Kidney tubule cell (primary cell): ENCODE measurements around the gene COX6B2.
"Not testable (repeated sequence)": the region's sequence is repeated elsewhere in the genome, so short reads cannot be mapped to it uniquely, and the experiment has no call there.

ENCODE experiments used
- DNase-seq: peaks from one replicate; pipeline ENCODE4 v3.0.0-alpha.2; 2018; ENCODE audit warnings: low spot score

Gene COX6B2

DNA sequence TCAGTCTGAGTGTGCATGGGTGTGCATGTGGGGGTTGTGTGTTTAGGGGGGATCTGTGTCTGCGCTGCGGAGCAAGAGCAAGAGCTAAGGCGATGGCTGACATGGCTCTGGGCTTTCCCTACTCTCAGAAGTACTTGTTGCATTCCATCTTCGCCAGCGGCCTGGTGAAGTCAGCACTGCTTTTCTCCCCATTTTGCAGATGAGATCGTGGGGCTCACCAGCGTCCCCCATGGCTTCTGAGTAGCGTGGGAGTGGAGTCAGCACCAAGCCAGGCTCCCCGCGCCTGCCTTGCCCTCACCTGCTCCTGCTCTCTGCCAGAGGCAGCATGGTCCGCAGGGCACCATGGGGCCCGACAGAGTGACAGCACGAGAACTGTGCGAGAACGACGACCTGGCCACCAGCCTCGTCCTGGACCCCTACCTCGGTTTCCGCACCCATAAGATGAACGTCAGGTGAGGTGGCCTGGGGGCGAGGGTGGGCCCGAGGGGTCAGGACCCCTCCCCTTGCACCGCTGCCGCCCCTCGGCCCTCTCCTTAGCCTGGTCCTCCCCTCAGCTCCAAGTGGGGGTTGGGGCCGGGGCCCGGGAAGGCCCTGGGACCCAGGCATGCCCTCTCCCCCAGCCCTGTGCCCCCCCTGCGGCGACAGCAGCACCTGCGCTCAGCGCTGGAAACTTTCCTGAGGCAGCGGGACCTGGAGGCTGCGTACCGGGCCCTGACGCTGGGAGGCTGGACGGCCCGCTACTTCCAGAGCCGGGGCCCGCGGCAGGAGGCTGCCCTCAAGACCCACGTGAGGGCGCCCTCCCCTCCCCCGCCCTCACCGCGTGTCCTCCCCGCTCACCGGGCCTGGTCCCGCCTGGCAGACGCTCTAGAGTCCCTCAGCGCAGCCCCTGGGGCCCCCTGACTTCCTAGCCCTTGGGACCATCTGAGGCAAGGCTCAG lies 12.7 kb downstream of the COX6B2 start:
- DNase-seq: no peak

DNA sequence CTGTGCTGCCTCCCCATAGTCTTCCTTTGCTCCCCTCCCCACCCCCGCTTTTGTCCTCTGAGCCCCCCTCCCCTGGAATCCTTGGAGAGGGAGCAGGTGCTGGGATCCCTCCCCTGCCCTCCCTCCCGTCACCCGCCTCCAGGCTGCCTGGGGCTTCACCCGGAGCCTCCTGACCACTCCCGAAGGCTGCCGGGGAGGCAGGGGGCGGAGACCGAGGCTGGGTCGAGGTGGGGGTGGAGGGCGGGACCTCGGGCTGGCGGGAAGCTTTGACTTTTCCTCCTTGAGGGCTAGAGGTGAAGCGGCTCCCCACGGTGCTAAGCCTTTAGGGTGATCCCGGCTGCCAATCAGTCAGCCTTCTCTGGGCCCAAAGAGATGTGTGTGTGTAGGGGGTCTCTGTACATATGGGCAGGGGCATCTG lies 13.3 kb downstream of the COX6B2 start:
- DNase-seq: peak; percentile 76

DNA sequence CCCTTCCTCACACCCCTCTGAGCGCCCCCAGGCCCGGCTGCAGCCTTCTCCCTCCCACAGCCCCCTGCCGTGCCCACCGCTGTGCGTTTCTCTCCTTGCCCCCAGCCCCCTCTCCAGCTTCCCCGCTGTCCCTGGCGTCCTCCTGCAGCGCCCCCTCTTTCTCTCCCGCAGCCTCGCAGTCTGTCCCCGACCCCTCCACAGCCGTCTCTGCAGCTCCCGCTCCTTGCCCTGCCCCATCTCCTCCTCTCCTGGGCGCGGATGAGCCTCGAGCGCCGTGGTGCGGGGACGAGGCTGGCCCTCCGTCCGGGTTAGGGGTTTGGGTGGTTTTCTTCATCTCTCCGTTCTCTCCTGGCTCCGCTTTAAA lies 13.8 kb downstream of the COX6B2 start:
- no peak for DNase-seq

DNA sequence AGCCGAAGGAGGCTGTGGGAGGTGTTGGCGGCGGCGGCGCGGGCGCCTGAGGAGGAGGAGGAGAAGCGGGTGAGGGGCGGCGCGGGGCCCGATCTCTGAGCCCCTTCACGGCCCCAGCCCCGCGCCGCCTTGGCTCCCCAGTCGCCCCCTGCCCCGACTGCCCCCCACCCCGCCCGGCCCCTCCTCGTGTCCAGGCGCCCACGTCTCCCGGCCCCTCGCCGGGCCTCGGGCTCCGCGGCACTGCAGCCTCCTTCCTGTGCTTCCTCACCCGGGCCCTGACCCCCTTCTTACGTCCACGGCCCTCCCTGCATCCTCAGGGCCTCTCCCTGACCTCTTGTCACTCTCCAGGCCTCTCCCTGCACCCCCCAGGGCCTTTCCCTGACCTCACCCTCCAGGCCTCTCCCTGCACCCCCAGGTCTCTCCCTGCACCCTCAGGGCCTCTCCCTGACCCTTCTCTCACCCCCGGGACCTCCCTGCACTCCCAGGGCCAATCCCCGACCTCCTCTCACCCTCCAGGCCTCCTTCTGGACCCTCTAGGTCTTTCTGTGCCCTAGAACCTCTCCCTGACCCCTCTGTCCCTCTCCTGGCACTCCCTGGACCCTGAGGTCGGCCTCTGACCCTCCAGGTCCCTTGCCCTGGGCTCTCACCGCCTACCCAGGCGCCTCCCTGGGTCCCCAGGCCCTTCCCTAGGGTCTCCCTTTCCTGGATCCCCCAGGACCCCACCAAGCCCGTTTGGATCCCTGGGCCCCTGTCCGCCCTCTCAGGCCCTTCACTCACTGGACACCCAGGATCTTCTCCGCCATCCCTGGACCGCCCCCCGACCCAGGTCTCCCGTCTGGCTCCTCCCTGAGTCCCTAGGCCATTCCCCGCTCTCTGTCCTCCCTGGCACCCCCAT lies 14.4 kb downstream of the COX6B2 start:
- DNase-seq: no peak

DNA sequence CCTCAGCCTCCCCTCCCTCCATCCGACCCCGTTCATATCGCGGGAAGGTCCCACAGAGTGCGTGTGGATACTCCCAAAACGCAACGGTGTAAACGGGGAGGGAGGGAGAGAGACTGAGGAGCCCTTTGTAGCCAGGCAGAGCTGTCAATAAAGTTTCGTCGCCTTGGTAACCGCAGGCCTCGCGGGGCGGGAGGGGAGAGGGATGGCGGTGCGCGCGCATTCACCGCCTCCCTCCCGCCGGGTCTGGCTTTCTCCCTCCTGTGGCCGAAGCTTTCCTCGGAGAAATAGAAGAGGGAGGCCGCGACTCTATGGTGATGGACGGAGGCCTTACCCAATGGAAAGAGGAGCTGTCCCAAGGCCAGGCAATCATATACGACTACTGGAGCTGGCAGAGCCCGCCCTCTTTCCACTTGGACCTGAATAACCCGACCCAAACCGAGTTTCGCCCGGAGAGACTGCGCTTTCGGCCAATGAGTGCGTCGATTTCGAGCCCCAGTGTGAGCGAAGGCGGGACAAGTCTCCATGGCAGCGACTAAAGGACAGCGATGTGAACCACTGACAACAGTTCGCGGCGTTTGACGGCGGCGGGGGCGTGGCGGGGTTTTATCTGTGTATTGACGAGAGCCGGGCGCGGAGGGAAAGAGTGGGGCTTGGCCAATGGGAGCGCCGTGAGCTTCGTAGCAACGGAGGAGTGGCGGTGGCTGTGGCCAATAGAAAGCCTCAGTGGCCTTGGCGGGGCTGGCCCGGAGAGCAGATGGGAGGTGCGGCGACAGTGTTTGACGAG lies 15.2 kb downstream of the COX6B2 start, which contains the start of gene KMT5C:
Gene KMT5C (plus strand): TSS at position 772 of the 784 bp plus-strand sequence. CDS start 2,061 bp downstream, outside the sequence.
- DNase-seq: peak; percentile 100

DNA sequence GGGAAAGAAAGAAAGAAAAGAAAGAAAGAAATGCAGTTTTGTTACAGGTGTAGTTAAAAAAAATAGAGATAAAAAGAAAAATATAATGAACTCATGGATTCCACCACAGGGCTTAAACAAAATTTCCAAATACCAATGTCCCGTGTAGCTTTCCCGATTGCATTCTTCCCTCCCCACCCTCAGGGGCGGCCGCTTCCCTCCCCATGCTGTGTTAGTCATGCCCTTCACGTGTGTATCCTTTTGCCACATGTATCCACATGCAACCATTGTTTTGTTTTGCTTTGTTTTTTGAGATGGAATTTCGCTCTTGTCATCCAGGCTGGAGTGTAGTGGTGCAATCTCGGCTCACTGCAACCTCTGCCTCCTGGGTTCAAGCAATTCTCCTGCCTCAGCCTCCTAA lies 18.4 kb downstream of the COX6B2 start:
- DNase-seq: no peak

DNA sequence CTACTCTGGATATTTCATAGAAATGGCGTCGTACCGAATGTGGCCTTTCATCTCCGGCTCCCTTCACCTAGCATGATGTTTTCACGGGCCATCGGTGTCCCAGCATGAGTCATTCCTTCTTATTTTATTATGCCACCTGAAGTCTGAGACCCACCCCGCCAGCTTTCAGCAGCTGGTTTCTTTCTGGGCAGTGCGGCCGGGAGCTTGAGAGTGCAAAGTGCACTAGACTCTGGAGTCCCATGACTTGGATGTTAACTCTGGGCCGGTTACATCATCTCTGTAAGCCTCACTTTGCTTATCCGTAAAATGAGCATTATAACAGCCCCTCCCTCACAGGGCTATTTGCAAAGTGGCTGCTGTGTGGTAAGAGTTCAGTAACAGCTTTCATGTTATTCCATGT lies 20.6 kb downstream of the COX6B2 start:
- DNase-seq: peak; percentile 55

DNA sequence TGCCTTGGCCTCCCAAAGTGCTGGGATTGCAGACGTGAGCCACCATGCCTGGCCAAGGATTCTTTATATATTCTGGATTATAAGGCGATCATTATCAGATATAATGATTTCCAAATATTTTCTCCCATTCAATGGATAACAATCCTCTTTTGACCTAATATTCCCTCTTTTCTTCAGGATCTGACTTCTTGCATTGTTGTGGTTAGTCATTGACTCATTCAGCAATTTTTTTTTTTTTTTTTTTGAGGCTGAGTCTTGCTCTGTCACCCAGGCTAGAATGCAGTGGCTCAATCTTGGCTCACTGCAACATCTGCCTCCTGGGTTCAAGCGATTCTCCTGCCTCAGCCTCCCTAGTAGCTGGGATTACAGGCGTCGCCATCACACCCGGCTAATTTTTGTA lies 24.7 kb downstream of the COX6B2 start:
- DNase-seq: peak; percentile 54

DNA sequence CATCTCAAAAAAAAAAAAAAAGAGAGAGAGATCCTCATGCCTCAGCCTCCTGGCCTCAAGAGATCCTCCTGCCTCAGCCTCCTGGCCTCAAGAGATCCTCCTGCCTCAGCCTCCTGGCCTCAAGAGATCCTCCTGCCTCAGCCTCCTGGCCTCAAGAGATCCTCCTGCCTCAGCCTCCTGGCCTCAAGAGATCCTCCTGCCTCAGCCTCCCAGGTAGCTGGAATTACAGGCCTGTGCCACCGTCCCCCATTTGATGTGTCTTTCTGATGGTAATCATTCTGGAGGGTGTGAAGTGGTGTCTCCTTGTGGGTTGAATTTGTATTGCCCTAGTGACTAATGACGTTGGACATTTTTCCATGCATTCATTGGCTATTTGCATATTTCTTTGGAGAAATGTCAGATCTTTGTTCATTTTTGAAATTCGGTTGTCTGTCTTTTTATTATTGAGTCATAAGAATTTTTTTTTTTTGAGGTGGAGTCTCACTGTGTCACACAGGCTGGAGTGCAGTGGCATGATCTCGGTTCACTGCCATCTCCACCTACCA lies 25.7 kb downstream of the COX6B2 start:
- not testable (repeated sequence) for DNase-seq

DNA sequence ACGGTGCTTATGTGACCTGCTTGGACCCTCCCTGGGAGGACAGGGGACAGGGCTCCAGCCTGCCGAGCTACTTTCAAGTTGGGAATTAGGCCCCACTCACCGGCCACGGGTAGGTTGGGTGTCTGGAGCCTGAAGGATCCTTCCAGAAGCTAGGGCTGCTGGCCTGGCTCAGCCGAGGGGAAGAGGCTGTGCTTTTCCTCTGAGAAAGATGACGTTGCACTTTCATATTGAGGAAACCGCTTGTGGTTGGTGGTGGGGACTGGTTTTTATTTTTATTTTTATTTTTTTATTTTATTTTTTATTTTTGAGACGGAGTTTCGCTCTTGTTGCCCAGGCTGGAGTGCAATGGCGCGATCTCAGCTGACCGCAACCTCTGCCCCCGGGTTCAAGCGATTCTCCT lies 29.3 kb downstream of the COX6B2 start, which contains the start of gene TMEM150B:
Gene TMEM150B (minus strand): TSS at position 170 of the 400 bp plus-strand sequence. CDS start 4,305 bp downstream, outside the sequence.
- no peak for DNase-seq

DNA sequence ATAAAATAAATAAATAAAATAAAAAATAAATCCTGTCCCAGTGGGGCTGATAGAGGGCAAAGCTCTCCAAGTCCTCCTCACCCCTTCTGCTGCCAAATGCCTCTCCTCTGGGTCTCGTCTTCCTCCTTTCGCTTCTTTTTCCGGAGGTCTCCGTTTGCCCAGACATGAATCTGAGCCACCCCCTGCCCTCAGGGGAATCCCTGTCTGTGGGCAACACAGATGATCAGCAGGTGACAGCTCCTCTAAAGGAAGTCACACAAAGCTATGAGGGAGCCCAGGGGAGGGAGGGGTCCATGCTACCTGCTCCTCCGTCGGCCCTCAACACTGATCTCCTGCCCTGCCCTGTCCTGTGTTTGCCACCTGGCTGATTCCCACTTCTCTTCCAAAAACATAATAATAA lies 29.9 kb downstream of the COX6B2 start:
- no peak for DNase-seq

DNA sequence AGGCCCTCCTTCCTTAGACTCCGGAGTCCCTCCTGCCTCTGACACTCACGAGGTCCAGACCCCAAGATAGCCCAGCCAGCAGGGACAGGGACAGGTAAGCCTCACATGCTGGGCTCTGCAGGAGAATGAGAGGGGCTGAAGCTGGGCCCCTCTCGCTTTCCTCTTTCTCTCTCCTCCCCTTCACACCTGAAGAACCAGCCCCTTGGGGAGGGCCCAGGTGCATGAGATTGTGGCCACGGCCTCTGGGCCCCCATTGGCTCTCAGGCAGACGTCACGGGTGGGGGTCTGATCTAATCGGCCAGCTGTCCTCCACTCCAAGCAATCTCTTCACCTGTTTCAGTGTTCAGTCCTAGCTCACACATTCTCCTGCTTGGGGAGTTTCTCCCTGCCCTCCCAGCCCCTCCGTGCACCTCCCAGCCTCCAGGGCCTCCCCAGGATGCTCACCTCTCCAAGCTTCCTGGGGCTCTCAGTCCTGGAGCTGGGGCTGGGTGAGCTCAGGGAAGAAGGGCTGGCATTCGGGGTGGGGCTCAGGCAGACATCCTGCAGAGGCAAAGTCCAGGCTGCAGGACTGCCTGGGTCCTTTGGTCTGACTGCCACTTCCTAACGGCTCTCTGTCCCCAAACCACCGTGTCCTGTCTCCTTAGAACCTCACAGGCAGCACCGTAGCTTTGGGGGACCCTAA lies 32.2 kb downstream of the COX6B2 start:
- DNase-seq: no peak

DNA sequence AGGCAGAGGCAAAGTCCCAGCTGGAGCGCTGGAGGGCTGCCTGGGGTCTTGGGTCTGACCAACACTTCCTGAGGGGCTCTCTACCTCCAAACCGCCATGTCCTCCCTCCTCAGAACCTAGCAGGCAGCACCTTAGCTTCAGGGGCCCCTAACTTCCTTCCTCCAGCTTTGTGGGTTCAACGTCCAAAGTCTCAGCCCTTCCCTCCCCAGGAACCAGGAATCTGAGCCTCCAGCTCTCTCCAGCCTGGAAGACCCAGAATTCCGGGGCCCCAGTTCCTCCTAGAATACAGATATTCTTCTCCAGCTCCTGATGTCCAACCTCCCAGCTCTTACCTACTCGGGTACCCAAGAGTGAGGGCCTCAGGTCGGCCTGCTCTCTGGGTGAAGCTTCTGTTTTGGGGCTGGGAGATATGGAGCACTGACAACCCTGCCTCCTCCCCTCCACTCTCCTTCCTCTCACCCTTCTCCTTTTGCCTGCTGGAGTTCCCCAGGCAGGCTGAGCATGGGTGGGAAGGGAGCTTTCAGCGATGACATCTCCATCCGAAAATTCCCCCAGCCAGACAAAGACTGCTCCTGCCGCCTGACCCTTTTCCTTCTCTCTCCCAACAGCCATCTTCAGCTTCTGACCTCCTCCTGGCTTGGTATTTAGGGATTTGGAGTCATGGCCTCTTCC lies 32.9 kb downstream of the COX6B2 start:
- DNase-seq: no peak

DNA sequence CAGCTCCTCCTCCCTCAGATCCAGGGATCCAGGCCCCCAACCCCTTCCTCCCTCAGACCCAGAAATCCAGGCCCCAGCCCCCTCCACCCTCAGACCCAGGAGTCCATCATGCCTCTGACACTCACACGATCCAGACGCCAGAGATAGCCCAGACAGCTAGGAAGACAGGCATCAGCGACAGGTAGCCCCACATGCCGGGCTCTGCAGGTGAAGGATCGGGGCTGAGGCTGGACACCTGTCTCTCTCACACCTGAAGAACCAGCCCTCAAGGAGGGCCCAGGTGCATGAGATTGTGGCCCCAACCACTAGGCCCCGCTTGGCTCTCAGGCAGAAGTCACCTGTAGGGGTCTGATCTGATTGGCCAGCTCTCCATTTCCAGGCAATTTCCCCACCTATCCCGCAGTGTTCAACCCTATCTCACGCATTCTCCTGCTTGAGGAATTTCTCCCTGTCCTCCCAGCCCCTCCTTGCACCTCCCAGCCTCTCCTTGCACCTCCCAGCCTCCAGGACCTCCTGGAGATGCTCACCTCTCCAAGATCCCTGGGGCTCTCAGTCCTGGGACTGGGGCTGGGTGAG lies 33.6 kb downstream of the COX6B2 start:
- DNase-seq: no peak

DNA sequence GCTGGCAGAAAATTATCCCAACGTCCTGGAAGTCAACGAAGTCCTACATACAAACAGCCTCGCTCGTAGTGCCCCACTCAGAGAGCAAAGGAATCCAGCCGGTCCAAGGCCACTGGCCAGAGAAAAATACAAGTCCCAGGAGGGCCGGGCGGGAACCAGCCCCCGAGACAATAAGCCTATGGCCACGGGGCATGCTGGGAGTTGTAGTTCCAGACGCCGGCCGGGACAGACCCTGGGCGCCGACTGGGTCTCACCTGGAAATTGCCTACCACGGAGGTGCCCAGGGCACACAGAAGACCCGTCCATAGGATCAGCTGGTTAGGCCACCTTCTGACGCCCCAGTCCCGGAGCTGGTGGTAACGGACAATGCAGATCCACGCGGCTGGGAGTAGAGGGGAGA lies 34.7 kb downstream of the COX6B2 start:
- DNase-seq: no peak

DNA sequence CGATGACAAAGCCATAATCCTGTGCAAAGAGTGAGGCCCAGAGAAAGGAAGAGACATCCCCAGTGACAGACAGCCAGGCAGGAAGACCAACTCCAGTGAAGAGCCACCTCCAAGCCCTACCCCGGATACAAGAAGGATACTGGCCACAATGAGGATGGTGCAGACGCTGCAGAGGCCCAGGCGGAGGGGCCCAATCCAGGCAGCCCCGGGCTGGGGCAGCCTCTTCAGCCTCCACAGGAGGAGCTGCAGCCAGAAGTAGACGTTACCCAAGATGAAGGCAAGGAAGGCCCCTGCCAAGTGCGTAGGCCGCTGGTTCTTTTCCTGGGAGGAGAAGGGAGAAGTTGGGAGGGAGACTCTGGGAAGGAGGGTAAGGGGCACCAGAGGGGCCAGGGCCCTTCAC lies 37.9 kb downstream of the COX6B2 start:
- DNase-seq: no peak

DNA sequence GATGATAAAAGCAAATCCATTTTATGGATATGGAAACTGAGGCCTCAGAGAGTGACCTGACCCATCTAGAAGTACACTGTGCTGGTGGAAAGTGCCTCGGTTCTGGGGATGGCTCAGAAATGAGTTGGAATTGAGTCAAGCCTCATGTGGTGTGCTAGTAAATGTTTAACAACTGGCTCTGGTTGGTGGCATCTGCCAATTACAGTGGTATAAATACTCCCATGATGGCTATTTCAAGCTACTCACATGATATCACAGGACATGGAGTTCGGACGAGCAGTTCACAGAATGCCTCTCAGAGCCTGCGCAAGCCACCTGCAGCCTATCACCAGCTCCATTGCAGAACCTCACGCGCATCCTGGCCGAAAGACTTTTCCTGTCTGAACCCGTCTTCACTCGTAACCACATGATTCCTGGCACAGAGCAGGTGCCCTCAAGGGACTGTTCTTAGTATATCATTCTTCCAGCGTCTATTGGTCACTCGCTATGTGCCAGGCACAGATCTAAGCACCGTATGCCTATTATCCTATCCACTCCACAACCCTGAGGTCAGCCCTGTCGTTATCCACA lies 38.5 kb downstream of the COX6B2 start:
- DNase-seq: peak; percentile 24

DNA sequence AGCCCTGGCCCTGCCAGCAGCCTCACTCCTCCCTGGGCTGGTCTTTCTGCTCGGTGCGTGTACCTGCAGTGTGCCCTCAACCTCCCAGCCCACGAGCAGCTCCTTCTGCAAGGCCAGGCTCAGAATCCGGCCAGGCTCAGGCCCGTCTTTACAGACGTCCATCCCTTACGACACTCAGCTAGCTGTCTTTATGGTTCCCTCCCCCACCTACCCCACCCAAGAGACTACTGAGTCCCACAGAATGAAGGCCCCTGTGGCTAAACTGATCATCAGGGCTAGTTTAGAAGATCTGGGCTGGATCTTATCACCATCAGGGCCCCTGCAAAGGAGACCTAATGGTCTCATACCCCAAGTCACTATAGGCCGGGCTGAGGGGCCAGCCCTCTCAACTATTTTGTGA lies 40.1 kb downstream of the COX6B2 start:
- DNase-seq: no peak

DNA sequence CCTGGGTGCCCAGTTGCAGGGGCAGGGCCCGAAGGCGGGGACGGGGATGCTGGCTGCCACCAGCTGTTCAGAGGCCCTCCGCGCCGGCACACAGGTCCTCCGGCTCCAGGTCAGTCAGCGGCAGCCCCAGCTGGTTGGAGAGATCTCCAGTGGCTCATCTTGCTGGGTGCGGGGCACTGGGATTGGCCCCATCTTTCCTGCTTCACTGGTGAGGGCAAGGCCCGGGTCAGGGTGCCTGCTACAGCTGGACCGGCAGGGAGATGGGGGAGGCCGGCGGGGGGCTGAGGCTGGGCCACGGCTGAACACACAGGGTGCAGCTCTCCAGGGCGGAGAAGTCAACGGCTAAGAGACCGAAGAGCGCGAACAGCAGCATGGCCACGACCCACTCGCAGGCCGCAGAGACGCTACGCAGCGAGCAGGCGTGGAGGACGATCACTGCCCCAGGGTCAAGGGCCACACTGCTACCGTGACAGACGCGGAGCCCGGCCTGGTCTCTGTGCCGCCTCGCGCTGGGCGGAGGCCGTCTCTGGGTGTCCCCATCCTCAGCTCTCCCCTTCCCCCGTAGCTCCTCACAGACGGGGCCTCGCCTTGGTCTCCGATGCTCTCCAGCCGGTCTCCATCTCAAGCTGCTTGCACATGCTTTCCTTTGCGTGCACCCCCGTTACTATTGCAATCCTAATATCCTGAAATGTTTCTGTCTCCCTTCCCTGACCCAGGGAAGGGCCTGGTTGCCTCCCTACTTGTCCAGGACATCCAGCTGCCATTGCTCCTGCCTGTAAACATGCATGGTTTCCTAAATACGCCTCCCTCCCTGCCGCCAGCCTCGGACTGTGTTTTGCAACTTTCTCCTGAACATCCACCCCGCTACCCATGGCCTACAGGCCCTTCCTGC lies 41.7 kb downstream of the COX6B2 start:
- DNase-seq: no peak
